Measurements from ENCODE around the gene PPP6R1. TPM values are rescaled to one million over a fixed set of nuclear protein-coding genes. Genes with fewer than 3 reads are reported as not detected.

The PPP6R1 gene
- total and polyA plus RNA-seq, 2 of the 13 experiments (the other 11 are each of a cell fraction or from before 2014, with no cell fraction given): 25.8 to 54.0 TPM

GRCh38 chr19:55258828-55259539 lies at the start of gene PPP6R1 (continued):
- TF ChIP-seq RAD51 (IDR thresholded peaks at IDR 0.05; ENCODE audit: borderline replicate concordance): no peak
- TF ChIP-seq KMT2A (CRISPR knock-in tag; IDR thresholded peaks at IDR 0.05): peak; percentile 73; the same call in 1 of the 2 replicates
- TF ChIP-seq STAG1 (CRISPR knock-in tag; IDR thresholded peaks at IDR 0.05): peak; percentile 40; the same call in 1 of the 2 replicates
- no peak for TF ChIP-seq SYNCRIP (IDR thresholded peaks at IDR 0.05; ENCODE audit: insufficient read depth, low read depth, low read length)
- TF ChIP-seq, protein P1, sequence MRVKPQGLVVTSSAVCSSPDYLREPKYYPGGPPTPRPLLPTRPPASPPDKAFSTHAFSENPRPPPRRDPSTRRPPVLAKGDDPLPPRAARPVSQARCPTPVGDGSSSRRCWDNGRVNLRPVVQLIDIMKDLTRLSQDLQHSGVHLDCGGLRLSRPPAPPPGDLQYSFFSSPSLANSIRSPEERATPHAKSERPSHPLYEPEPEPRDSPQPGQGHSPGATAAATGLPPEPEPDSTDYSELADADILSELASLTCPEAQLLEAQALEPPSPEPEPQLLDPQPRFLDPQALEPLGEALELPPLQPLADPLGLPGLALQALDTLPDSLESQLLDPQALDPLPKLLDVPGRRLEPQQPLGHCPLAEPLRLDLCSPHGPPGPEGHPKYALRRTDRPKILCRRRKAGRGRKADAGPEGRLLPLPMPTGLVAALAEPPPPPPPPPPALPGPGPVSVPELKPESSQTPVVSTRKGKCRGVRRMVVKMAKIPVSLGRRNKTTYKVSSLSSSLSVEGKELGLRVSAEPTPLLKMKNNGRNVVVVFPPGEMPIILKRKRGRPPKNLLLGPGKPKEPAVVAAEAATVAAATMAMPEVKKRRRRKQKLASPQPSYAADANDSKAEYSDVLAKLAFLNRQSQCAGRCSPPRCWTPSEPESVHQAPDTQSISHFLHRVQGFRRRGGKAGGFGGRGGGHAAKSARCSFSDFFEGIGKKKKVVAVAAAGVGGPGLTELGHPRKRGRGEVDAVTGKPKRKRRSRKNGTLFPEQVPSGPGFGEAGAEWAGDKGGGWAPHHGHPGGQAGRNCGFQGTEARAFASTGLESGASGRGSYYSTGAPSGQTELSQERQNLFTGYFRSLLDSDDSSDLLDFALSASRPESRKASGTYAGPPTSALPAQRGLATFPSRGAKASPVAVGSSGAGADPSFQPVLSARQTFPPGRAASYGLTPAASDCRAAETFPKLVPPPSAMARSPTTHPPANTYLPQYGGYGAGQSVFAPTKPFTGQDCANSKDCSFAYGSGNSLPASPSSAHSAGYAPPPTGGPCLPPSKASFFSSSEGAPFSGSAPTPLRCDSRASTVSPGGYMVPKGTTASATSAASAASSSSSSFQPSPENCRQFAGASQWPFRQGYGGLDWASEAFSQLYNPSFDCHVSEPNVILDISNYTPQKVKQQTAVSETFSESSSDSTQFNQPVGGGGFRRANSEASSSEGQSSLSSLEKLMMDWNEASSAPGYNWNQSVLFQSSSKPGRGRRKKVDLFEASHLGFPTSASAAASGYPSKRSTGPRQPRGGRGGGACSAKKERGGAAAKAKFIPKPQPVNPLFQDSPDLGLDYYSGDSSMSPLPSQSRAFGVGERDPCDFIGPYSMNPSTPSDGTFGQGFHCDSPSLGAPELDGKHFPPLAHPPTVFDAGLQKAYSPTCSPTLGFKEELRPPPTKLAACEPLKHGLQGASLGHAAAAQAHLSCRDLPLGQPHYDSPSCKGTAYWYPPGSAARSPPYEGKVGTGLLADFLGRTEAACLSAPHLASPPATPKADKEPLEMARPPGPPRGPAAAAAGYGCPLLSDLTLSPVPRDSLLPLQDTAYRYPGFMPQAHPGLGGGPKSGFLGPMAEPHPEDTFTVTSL (CRISPR knock-in tag; IDR thresholded peaks at IDR 0.05; ENCODE audit: borderline replicate concordance): peak; percentile 41; the same call in 1 of the 2 replicates
- TF ChIP-seq ZNF337 (CRISPR knock-in tag; IDR thresholded peaks at IDR 0.05; ENCODE audit: borderline replicate concordance, low read depth): peak; percentile 66; the same call in 1 of the 2 replicates
- TF ChIP-seq PHF5A (CRISPR knock-in tag; IDR thresholded peaks at IDR 0.05; ENCODE audit: low read depth, unreplicated experiment): peak; percentile 98
- no peak; the same call in 1 of the 2 replicates for TF ChIP-seq ZBTB4 (CRISPR knock-in tag; IDR thresholded peaks at IDR 0.05; ENCODE audit: borderline replicate concordance)
- TF ChIP-seq ZSCAN12 (CRISPR knock-in tag; IDR thresholded peaks at IDR 0.05): no peak
- TF ChIP-seq HNRNPLL (IDR thresholded peaks at IDR 0.05; ENCODE audit: low read depth, low read length, poor library complexity, severe bottlenecking): peak; percentile 94
- TF ChIP-seq BHLHE40 (IDR thresholded peaks at IDR 0.05; ENCODE audit: low read length): peak; percentile 66; the same call in 1 of the 2 replicates
- 0 out of 2 replicates have a peak, but pooled peaks have one; percentile 21 for TF ChIP-seq ZNF317 (CRISPR knock-in tag; IDR thresholded peaks at IDR 0.05)
- peak; percentile 64; the same call in 1 of the 2 replicates for TF ChIP-seq SP4 (CRISPR knock-in tag; IDR thresholded peaks at IDR 0.05)
- TF ChIP-seq LCORL (IDR thresholded peaks at IDR 0.05): no peak
- peak; percentile 87 for TF ChIP-seq LCORL (CRISPR knock-in tag; IDR thresholded peaks at IDR 0.05)
- peak; percentile 95 for TF ChIP-seq RFXAP (CRISPR knock-in tag; IDR thresholded peaks at IDR 0.05; ENCODE audit: borderline replicate concordance)
- TF ChIP-seq ZC3H13 (CRISPR knock-in tag; IDR thresholded peaks at IDR 0.05): no peak
- peak; percentile 72 for TF ChIP-seq RCOR2 (CRISPR knock-in tag; IDR thresholded peaks at IDR 0.05)
- TF ChIP-seq ZSCAN25 (CRISPR knock-in tag; IDR thresholded peaks at IDR 0.05): no peak; the same call in 1 of the 2 replicates
- TF ChIP-seq, protein P2, sequence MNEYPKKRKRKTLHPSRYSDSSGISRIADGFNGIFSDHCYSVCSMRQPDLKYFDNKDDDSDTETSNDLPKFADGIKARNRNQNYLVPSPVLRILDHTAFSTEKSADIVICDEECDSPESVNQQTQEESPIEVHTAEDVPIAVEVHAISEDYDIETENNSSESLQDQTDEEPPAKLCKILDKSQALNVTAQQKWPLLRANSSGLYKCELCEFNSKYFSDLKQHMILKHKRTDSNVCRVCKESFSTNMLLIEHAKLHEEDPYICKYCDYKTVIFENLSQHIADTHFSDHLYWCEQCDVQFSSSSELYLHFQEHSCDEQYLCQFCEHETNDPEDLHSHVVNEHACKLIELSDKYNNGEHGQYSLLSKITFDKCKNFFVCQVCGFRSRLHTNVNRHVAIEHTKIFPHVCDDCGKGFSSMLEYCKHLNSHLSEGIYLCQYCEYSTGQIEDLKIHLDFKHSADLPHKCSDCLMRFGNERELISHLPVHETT (CRISPR knock-in tag; conservative IDR thresholded peaks at IDR 0.05): peak; percentile 96
